Measurements from ENCODE around the gene SPATA6L. TPM values are rescaled to one million over a fixed set of nuclear protein-coding genes. Genes with fewer than 3 reads are reported as not detected.

Gene SPATA6L
- total and polyA plus RNA-seq, 2 of the 13 experiments (the other 11 are each of a cell fraction or from before 2014, with no cell fraction given) = 1.1 to 1.9 TPM

- no peak for TF ChIP-seq RARG (CRISPR knock-in tag; IDR thresholded peaks at IDR 0.05; ENCODE audit: low read depth)
- no peak for TF ChIP-seq ZNF674 (CRISPR knock-in tag; IDR thresholded peaks at IDR 0.05; ENCODE audit: low read depth)
- no peak for TF ChIP-seq ZNF460 (CRISPR knock-in tag; IDR thresholded peaks at IDR 0.05; ENCODE audit: borderline replicate concordance)
- 0 out of 2 replicates have a peak, but pooled peaks have one; percentile 54 for TF ChIP-seq KDM5B (CRISPR knock-in tag; IDR thresholded peaks at IDR 0.05; ENCODE audit: borderline replicate concordance)
- TF ChIP-seq, protein P1, sequence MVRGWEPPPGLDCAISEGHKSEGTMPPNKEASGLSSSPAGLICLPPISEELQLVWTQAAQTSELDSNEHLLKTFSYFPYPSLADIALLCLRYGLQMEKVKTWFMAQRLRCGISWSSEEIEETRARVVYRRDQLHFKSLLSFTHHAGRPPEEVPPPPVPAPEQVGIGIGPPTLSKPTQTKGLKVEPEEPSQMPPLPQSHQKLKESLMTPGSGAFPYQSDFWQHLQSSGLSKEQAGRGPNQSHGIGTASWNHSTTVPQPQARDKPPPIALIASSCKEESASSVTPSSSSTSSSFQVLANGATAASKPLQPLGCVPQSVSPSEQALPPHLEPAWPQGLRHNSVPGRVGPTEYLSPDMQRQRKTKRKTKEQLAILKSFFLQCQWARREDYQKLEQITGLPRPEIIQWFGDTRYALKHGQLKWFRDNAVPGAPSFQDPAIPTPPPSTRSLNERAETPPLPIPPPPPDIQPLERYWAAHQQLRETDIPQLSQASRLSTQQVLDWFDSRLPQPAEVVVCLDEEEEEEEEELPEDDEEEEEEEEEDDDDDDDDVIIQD (CRISPR knock-in tag; IDR thresholded peaks at IDR 0.05; ENCODE audit: low read depth) = peak; percentile 71
- TF ChIP-seq FOXP1 (IDR thresholded peaks at IDR 0.05) = no peak
- 0 out of 2 replicates have a peak, but pooled peaks have one; percentile 31 for TF ChIP-seq FOXP1 (CRISPR knock-in tag; IDR thresholded peaks at IDR 0.05)
- TF ChIP-seq, protein P2, sequence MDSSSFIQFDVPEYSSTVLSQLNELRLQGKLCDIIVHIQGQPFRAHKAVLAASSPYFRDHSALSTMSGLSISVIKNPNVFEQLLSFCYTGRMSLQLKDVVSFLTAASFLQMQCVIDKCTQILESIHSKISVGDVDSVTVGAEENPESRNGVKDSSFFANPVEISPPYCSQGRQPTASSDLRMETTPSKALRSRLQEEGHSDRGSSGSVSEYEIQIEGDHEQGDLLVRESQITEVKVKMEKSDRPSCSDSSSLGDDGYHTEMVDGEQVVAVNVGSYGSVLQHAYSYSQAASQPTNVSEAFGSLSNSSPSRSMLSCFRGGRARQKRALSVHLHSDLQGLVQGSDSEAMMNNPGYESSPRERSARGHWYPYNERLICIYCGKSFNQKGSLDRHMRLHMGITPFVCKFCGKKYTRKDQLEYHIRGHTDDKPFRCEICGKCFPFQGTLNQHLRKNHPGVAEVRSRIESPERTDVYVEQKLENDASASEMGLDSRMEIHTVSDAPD (CRISPR knock-in tag; IDR thresholded peaks at IDR 0.05) = peak; percentile 40
- no peak; the same call in 1 of the 2 replicates for TF ChIP-seq ZBTB3 (CRISPR knock-in tag; IDR thresholded peaks at IDR 0.05; ENCODE audit: borderline replicate concordance, low read depth)
- peak; percentile 87; the same call in 1 of the 2 replicates for TF ChIP-seq ZNF430 (CRISPR knock-in tag; IDR thresholded peaks at IDR 0.05)
- TF ChIP-seq ZNF275 (CRISPR knock-in tag; IDR thresholded peaks at IDR 0.05; ENCODE audit: borderline replicate concordance) = peak; percentile 91
- TF ChIP-seq, protein P3, sequence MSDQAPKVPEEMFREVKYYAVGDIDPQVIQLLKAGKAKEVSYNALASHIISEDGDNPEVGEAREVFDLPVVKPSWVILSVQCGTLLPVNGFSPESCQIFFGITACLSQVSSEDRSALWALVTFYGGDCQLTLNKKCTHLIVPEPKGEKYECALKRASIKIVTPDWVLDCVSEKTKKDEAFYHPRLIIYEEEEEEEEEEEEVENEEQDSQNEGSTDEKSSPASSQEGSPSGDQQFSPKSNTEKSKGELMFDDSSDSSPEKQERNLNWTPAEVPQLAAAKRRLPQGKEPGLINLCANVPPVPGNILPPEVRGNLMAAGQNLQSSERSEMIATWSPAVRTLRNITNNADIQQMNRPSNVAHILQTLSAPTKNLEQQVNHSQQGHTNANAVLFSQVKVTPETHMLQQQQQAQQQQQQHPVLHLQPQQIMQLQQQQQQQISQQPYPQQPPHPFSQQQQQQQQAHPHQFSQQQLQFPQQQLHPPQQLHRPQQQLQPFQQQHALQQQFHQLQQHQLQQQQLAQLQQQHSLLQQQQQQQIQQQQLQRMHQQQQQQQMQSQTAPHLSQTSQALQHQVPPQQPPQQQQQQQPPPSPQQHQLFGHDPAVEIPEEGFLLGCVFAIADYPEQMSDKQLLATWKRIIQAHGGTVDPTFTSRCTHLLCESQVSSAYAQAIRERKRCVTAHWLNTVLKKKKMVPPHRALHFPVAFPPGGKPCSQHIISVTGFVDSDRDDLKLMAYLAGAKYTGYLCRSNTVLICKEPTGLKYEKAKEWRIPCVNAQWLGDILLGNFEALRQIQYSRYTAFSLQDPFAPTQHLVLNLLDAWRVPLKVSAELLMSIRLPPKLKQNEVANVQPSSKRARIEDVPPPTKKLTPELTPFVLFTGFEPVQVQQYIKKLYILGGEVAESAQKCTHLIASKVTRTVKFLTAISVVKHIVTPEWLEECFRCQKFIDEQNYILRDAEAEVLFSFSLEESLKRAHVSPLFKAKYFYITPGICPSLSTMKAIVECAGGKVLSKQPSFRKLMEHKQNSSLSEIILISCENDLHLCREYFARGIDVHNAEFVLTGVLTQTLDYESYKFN (CRISPR knock-in tag; conservative IDR thresholded peaks at IDR 0.05) = no peak; the same call in 1 of the 2 replicates
- TF ChIP-seq TBX3 (IDR thresholded peaks at IDR 0.05; ENCODE audit: borderline replicate concordance) = peak; percentile 21; the same call in 1 of the 2 replicates
- TF ChIP-seq ZNF609 (CRISPR knock-in tag; IDR thresholded peaks at IDR 0.05; ENCODE audit: borderline replicate concordance) = peak; percentile 58; the same call in 1 of the 2 replicates
Observed at GRCh38 chr9:4679268-4680172, 13.2 kb upstream of the SPATA6L start, which contains the start of gene CDC37L1 (continued).

Measured in HepG2 (cell line).